ENCODE data around the gene EOLA1. TPM values are rescaled to one million over a fixed set of nuclear protein-coding genes. Genes with fewer than 3 reads are reported as not detected.
A peak's percentile ranks its signal among the peaks of the same experiment; 100 is the strongest.

Gene EOLA1
- total and polyA plus RNA-seq, 4 experiments from 2014 or later: 24.6 to 26.2 (median 25.4) TPM

DNA sequence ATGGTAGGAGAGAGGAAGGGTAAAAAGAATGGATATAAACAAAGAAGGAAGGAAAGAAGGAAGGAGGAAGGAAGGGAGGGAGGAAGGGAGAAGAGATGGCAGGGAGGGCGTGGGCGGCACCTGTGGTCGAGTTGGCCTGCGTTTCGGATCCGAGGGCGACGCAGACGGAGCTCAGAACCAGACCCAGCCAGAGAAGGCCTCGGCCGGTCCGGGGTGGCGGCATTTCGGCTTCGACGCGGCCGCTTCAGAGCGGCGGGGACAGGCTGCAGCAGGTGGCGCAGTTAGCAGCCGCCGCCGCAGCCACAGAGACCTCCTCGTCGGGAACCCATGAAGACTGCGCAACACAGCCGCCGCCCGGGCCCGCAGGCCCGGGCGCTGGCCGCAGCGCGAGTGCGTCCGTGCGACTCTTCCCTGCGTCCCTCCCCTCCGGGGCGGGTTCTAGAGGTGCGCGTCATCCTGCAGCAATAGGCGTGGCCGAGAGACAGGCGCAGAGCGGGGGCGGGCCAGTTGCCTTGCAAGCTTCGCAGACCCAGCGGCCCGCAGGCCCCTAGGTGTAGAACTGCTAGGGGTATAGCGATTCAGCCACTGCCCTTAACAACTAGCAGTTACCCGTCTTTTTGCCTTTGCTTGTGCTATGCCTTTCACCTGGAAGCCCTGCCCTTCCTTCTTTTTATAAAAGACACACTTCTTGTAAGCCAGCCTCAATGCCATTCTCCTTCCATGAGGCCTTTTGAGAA is 35.7 kb upstream of the EOLA1 start, which contains the start of gene IDS:
Gene IDS (minus strand): TSS at position 392 of the 737 bp plus-strand sequence. CDS start 169 bp downstream, at position 223.
- Mint-ChIP-seq H3K4me3 (peak within 1 kb of the TSS; percentile 85 to 99 (median 96)), H3K27me3 (peaks cover 0 to 3% of the 10 kb centered on the region in 2 donors), H3K9me3 (no peaks in the 10 kb centered on the region), H3K27ac (peak within 1 kb of the TSS in 6 of 7 donors; percentile 98 to 100 (median 99)), H3K36me3 (peaks cover 5 to 32% of the 10 kb centered on the region in 2 donors), H3K4me1 (peaks cover 9 to 39% (median 26%) of the 10 kb centered on the region in 4 donors)
- peak within 1 kb of the TSS; percentile 73 to 84 for H3K4me3 ChIP-seq (ENCODE audit: low read length in 2 of 2)
- ChIA-PET POLR2A (ENCODE audit: partially characterized antibody) (interaction anchor here (0.6 to 4.8 kb wide), 11 partner anchors 9 to 1593 kb away, joined by 3 to 112 read pairs (median 4); partner anchors contain the start of genes EOLA1, EOLA2 and FMR1), CTCF (ENCODE audit: partially characterized antibody) (interaction anchor here (0.8 to 2.5 kb wide), 6 partner anchors 14 to 435 kb away, joined by 3 to 20 read pairs (median 3); partner anchors contain the start of gene EOLA1)
- no peaks in the 10 kb centered on the region for H3K9me3 ChIP-seq (ENCODE audit: control insufficient read depth in 1 of 2, low read length in 2 of 2)
- no peaks in the 10 kb centered on the region for H3K27me3 ChIP-seq (ENCODE audit: insufficient read depth, low read length)
- H3K36me3 ChIP-seq (ENCODE audit: insufficient read depth, low read length): peaks cover 21% of the 10 kb centered on the region
- peak within 1 kb of the TSS; percentile 95 for H3K27ac ChIP-seq (ENCODE audit: low read depth, low read length)
- intact Hi-C loops (cut with micrococcal nuclease): loop anchor here (1.0 to 5.0 kb wide), 3 partner anchors 22 to 322 kb away; no protein-coding TSS in a partner anchor
- H3K4me1 ChIP-seq (ENCODE audit: insufficient read depth, low read length): peaks cover 37% of the 10 kb centered on the region
- peak; percentile 81 to 92 (median 87) for DNase-seq

DNA sequence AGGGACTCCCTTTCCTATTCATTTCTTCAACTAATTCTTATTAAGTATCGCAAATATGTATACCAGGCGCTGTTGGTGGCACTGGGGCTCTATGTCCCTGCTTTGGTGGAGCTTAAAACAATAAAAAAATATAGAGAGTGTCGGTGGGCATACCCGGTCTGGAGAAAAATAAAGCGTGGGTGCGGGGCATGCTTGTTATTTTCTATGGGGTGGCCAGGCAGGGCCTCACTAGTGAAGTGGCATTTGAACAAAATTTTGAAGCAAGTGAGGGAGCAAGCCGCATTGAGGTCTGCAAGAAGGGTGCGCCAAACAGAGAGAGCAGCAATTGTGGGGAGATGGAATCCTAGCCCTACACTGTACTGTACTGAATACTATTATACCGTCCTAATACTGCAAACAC is 35.1 kb upstream of the EOLA1 start:
- Mint-ChIP-seq H3K27ac (peak overlapping the region in 6 of 7 donors; percentile 97 to 100 (median 98)), H3K4me3 (peak overlapping the region; percentile 52 to 99 (median 96)), H3K36me3 (peaks cover 5 to 26% of the 10 kb centered on the region in 2 donors), H3K4me1 (peaks cover 9 to 33% (median 22%) of the 10 kb centered on the region in 4 donors), H3K27me3 (peaks cover 2 to 3% of the 10 kb centered on the region in 2 donors), H3K9me3 (no peaks in the 10 kb centered on the region)
- peak overlapping the region; percentile 95 for H3K27ac ChIP-seq (ENCODE audit: low read depth, low read length)
- no peaks in the 10 kb centered on the region for H3K27me3 ChIP-seq (ENCODE audit: insufficient read depth, low read length)
- no peaks in the 10 kb centered on the region for H3K9me3 ChIP-seq (ENCODE audit: control insufficient read depth in 1 of 2, low read length in 2 of 2)
- intact Hi-C loops (cut with micrococcal nuclease): loop anchor here (1.0 to 5.0 kb wide), 2 partner anchors 22 to 322 kb away; no protein-coding TSS in a partner anchor
- H3K36me3 ChIP-seq (ENCODE audit: insufficient read depth, low read length): peaks cover 16% of the 10 kb centered on the region
- POLR2A ChIA-PET (ENCODE audit: partially characterized antibody): interaction anchor here (0.6 to 4.8 kb wide), 8 partner anchors 8 to 434 kb away, joined by 3 to 112 read pairs (median 9); partner anchors contain the start of genes EOLA1 and EOLA2
- CTCF ChIA-PET (ENCODE audit: partially characterized antibody): interaction anchor here (0.9 to 2.5 kb wide), 3 partner anchors 14 to 34 kb away, joined by 3 to 20 read pairs (median 5); partner anchors contain the start of gene EOLA1
- DNase-seq: no peak
- H3K4me1 ChIP-seq (ENCODE audit: insufficient read depth, low read length): peaks cover 33% of the 10 kb centered on the region
- H3K4me3 ChIP-seq (ENCODE audit: low read length in 2 of 2): peak overlapping the region in 1 of 2 donors; percentile 73

DNA sequence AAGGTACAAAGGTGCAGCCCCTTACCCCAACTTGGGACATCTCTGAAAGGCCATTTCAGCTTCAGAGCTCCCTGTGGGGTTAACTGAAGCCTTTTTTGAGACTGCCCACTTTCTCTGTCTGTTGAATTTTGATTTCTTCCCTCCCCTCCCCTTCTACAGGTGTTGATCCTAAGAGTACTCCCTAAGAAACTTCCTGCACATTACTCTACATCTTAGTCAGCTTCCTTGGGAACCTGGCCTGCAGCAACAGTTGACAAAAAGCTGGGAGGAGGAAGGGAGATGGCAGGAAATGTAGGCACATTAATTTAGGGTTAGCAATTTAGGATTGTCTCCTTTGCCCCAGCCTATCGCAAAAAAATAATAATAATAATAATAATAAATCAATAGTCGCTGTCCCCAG is 34.5 kb upstream of the EOLA1 start:
- Mint-ChIP-seq H3K9me3 (no peaks in the 10 kb centered on the region), H3K27ac (peak overlapping the region in 6 of 7 donors; percentile 45 to 100 (median 98)), H3K27me3 (peaks cover 2 to 3% of the 10 kb centered on the region in 2 donors), H3K4me3 (peak overlapping the region in 1 of 8 donors; percentile 51), H3K4me1 (peaks cover 9 to 28% (median 20%) of the 10 kb centered on the region in 4 donors), H3K36me3 (peaks cover 4 to 20% of the 10 kb centered on the region in 2 donors)
- no peaks in the 10 kb centered on the region for H3K9me3 ChIP-seq (ENCODE audit: control insufficient read depth in 1 of 2, low read length in 2 of 2)
- peak overlapping the region; percentile 95 for H3K27ac ChIP-seq (ENCODE audit: low read depth, low read length)
- H3K4me1 ChIP-seq (ENCODE audit: insufficient read depth, low read length): peaks cover 27% of the 10 kb centered on the region
- peaks cover 9% of the 10 kb centered on the region for H3K36me3 ChIP-seq (ENCODE audit: insufficient read depth, low read length)
- CTCF ChIA-PET (ENCODE audit: partially characterized antibody): no interaction called here
- intact Hi-C loops (cut with micrococcal nuclease): loop anchor here (5.0 kb wide), 1 partner anchor 321 kb away; no protein-coding TSS in a partner anchor
- H3K4me3 ChIP-seq (ENCODE audit: low read length in 2 of 2): no peak overlapping the region
- no peak for DNase-seq
- no peaks in the 10 kb centered on the region for H3K27me3 ChIP-seq (ENCODE audit: insufficient read depth, low read length)
- POLR2A ChIA-PET (ENCODE audit: partially characterized antibody): interaction anchor here (1.3 to 4.8 kb wide), 5 partner anchors 8 to 432 kb away, joined by 4 to 112 read pairs (median 13); partner anchors contain the start of genes EOLA1 and EOLA2

DNA sequence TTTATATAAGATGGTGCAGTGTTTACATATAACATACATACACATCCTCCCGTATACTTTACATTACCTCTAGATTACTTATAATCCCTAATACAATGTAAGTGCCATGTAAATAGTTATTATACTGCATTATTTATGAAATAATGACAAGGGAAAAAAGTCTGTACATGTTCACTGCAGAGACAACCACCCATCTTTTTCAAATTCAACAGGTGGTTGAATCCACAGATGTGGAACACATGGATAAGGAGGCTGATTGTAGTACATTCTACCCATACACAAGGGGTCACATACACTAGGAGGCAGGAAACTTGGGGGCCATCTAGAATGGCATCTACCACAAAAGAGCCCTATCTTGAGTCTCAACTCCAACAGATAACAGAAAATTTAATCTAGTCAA is 32.3 kb upstream of the EOLA1 start:
- Mint-ChIP-seq H3K4me1 (peaks cover 11 to 22% (median 14%) of the 10 kb centered on the region in 4 donors), H3K27me3 (peaks cover 2 to 3% of the 10 kb centered on the region in 2 donors), H3K27ac (peak overlapping the region in 1 of 7 donors; percentile 37), H3K9me3 (no peaks in the 10 kb centered on the region), H3K4me3 (no peak overlapping the region), H3K36me3 (peaks cover 0 to 5% of the 10 kb centered on the region in 2 donors)
- no peaks in the 10 kb centered on the region for H3K36me3 ChIP-seq (ENCODE audit: insufficient read depth, low read length)
- DNase-seq: no peak
- H3K27me3 ChIP-seq (ENCODE audit: insufficient read depth, low read length): no peaks in the 10 kb centered on the region
- H3K4me1 ChIP-seq (ENCODE audit: insufficient read depth, low read length): peaks cover 22% of the 10 kb centered on the region
- ChIA-PET CTCF (ENCODE audit: partially characterized antibody) (interaction anchor here (0.9 kb wide), 1 partner anchor 18 kb away, joined by 3 read pairs; no protein-coding TSS in a partner anchor), POLR2A (ENCODE audit: partially characterized antibody) (interaction anchor here (1.1 kb wide), 1 partner anchor 32 kb away, joined by 3 read pairs; the partner anchor contains the start of gene EOLA1)
- no peak overlapping the region for H3K27ac ChIP-seq (ENCODE audit: low read depth, low read length)
- intact Hi-C loops (cut with micrococcal nuclease): loop anchor here (5.0 kb wide), 1 partner anchor 319 kb away; no protein-coding TSS in a partner anchor
- H3K4me3 ChIP-seq (ENCODE audit: low read length in 2 of 2): no peak overlapping the region
- no peaks in the 10 kb centered on the region for H3K9me3 ChIP-seq (ENCODE audit: control insufficient read depth in 1 of 2, low read length in 2 of 2)

DNA sequence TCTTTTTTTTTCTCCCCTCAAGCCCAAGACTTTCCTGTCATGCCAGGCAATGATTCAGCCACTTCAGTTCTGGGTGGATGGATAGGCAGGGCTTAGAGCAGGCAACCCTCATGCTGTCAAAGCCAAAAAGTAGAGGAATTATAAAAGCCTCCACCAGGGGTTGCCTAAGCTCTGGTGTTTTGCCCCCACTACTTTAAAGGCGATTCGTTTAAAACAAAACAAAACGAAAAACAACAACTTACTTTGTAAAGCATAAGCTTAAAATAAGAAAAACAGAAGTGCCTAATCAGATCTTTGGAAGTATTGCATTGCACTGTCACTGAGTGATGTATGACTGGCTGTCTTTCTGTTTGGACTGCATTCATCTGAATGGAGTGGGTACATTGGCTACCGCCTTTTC is 30.4 kb upstream of the EOLA1 start:
- Histone ChIP-seq H3K4me1 (ENCODE audit: insufficient read depth, low read length) (peaks cover 29% of the 10 kb centered on the region), H3K4me3 (ENCODE audit: low read length in 2 of 2) (no peak overlapping the region), H3K9me3 (ENCODE audit: control insufficient read depth in 1 of 2, low read length in 2 of 2) (no peaks in the 10 kb centered on the region), H3K27ac (ENCODE audit: low read depth, low read length) (no peak overlapping the region), H3K36me3 (ENCODE audit: insufficient read depth, low read length) (no peaks in the 10 kb centered on the region), H3K27me3 (ENCODE audit: insufficient read depth, low read length) (no peaks in the 10 kb centered on the region)
- no peaks in the 10 kb centered on the region for H3K36me3 Mint-ChIP-seq
- ChIA-PET CTCF (ENCODE audit: partially characterized antibody) (interaction anchor here (0.8 to 4.1 kb wide), 2 partner anchors 19 to 29 kb away, joined by 3 to 33 read pairs; no protein-coding TSS in a partner anchor), POLR2A (ENCODE audit: partially characterized antibody) (no interaction called here)
- no peak overlapping the region for H3K27ac Mint-ChIP-seq
- H3K4me3 Mint-ChIP-seq: no peak overlapping the region
- intact Hi-C loops (cut with micrococcal nuclease): loop anchor here (5.0 kb wide), 1 partner anchor 122 kb away; the partner anchor contains the start of gene TMEM185A
- no peak for DNase-seq
- H3K4me1 Mint-ChIP-seq: peaks cover 9 to 16% (median 11%) of the 10 kb centered on the region in 4 donors
- H3K27me3 Mint-ChIP-seq: peaks cover 0 to 2% of the 10 kb centered on the region in 2 donors
- H3K9me3 Mint-ChIP-seq: no peaks in the 10 kb centered on the region

DNA sequence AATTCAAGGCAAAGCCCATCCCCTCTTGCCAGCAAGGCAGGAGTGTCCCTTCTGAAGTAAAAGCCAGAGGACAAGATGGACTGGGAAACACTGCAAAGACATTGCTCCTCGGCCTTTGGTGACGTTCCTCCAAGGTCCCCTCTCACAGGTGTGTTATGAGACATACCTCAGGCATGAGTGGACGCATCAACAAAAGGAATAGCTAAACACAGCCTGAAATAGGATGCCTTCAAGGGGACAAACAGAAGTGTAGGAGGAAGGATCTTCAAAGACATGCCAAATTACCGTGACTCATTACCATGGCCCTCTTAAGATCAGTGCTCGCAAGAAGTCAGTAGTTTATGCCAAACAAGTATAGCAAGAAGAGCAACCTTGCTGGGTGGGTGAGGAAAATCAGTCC is 29.7 kb upstream of the EOLA1 start:
- no peak for DNase-seq
- ChIA-PET POLR2A (ENCODE audit: partially characterized antibody) (interaction anchor here (2.9 kb wide), 1 partner anchor 29 kb away, joined by 22 read pairs; the partner anchor contains the start of gene EOLA1), CTCF (ENCODE audit: partially characterized antibody) (interaction anchor here (2.4 to 4.1 kb wide), 4 partner anchors 11 to 29 kb away, joined by 16 to 33 read pairs (median 30); partner anchors contain the start of gene EOLA1)
- H3K27ac ChIP-seq (ENCODE audit: low read depth, low read length): no peak overlapping the region
- Mint-ChIP-seq H3K9me3 (no peaks in the 10 kb centered on the region), H3K27me3 (peaks cover 0 to 2% of the 10 kb centered on the region in 2 donors), H3K36me3 (no peaks in the 10 kb centered on the region), H3K4me1 (peaks cover 5 to 14% (median 8%) of the 10 kb centered on the region in 4 donors), H3K27ac (no peak overlapping the region), H3K4me3 (no peak overlapping the region)
- no peaks in the 10 kb centered on the region for H3K36me3 ChIP-seq (ENCODE audit: insufficient read depth, low read length)
- no peaks in the 10 kb centered on the region for H3K9me3 ChIP-seq (ENCODE audit: control insufficient read depth in 1 of 2, low read length in 2 of 2)
- intact Hi-C loops (cut with micrococcal nuclease): loop anchor here (5.0 kb wide), 1 partner anchor 121 kb away; the partner anchor contains the start of gene TMEM185A
- no peak overlapping the region for H3K4me3 ChIP-seq (ENCODE audit: low read length in 2 of 2)
- no peaks in the 10 kb centered on the region for H3K27me3 ChIP-seq (ENCODE audit: insufficient read depth, low read length)
- peaks cover 22% of the 10 kb centered on the region for H3K4me1 ChIP-seq (ENCODE audit: insufficient read depth, low read length)
